GM23248 (cell line): ENCODE data around the gene POU2AF1. TPM values are rescaled to one million over a fixed set of nuclear protein-coding genes. Genes with fewer than 3 reads are reported as not detected.

Experiments used
- DNase-seq: peaks from one replicate; pipeline ENCODE4 v3.0.0-alpha.2; 2015
- H2AFZ ChIP-seq: fragments of 200-600 bp; sonication (generic); 2 replicates; pipeline ENCODE4 v1.6.1; 2016; ENCODE audit warnings: antibody characterized with exemption
- H3F3A ChIP-seq: fragments of 200-600 bp; sonication (generic); 2 replicates; pipeline ENCODE4 v1.6.1; 2016; ENCODE audit warnings: mild to moderate bottlenecking, antibody characterized with exemption, mixed run types; ENCODE audit not compliant: insufficient read depth
- H3K27ac ChIP-seq: fragments of 200-600 bp; sonication (generic); 2 replicates; pipeline ENCODE4 v1.5.1; 2016; ENCODE audit warnings: mild to moderate bottlenecking
- H3K27me3 ChIP-seq: fragments of 200-600 bp; sonication (generic); replicated peaks from 2 replicates; pipeline ENCODE4 v1.6.1; 2016; ENCODE audit warnings: mild to moderate bottlenecking; ENCODE audit not compliant: insufficient read depth
- H3K36me3 ChIP-seq: fragments of 200-600 bp; sonication (generic); 2 replicates; pipeline ENCODE4 v1.6.1; 2016; ENCODE audit warnings: low read depth, mild to moderate bottlenecking
- H3K4me1 ChIP-seq: fragments of 200-600 bp; sonication (generic); 2 replicates; pipeline ENCODE4 v1.6.1; 2016; ENCODE audit warnings: mild to moderate bottlenecking; ENCODE audit not compliant: insufficient read depth
- H3K4me2 ChIP-seq: fragments of 200-600 bp; sonication (generic); one replicate; pipeline ENCODE4 v1.6.1; 2016; ENCODE audit warnings: mild to moderate bottlenecking; ENCODE audit not compliant: unreplicated experiment
- H3K4me3 ChIP-seq: fragments of 200-600 bp; sonication (generic); 2 replicates; pipeline ENCODE4 v1.5.1; 2016; ENCODE audit warnings: mild to moderate bottlenecking
- H3K79me2 ChIP-seq: fragments of 200-600 bp; sonication (generic); 2 replicates; pipeline ENCODE4 v1.6.1; 2016; ENCODE audit warnings: mild to moderate bottlenecking; ENCODE audit not compliant: insufficient read depth
- H3K9ac ChIP-seq: fragments of 200-600 bp; sonication (generic); 2 replicates; pipeline ENCODE4 v1.6.1; 2016; ENCODE audit warnings: mild to moderate bottlenecking
- H3K9me2 ChIP-seq: fragments of 200-600 bp; sonication (generic); 2 replicates; pipeline ENCODE4 v1.6.1; 2016; ENCODE audit warnings: mixed run types, mild to moderate bottlenecking, moderate library complexity; ENCODE audit not compliant: insufficient read depth
- H3K9me3 ChIP-seq: fragments of 200-600 bp; sonication (generic); one replicate; pipeline ENCODE4 v1.6.1; 2017; ENCODE audit warnings: low read depth
- H4K20me1 ChIP-seq: fragments of 200-600 bp; sonication (generic); 2 replicates; pipeline ENCODE4 v1.6.0; 2016; ENCODE audit not compliant: insufficient read depth
- EZH2 ChIP-seq: fragments of 200-600 bp; sonication (generic); IDR thresholded peaks from 2 replicates; pipeline ENCODE4 v1.6.1; 2018; ENCODE audit warnings: antibody characterized with exemption, mild to moderate bottlenecking; ENCODE audit not compliant: insufficient read depth, poor library complexity, severe bottlenecking
- EZH2phosphoT487 ChIP-seq: fragments of 200-600 bp; sonication (generic); IDR thresholded peaks from 2 replicates; pipeline ENCODE4 v1.6.1; 2018; ENCODE audit warnings: antibody characterized with exemption, moderate library complexity, mild to moderate bottlenecking, low read depth; ENCODE audit not compliant: insufficient read depth
- WGBS, 2 experiments: methylation state at CpG; one replicate each; pipeline ENCODE4 v1.1.6; 2015 to 2017; ENCODE audit warnings: low lambda C conversion rate in 2 of 2, low coverage in 1 of 2; ENCODE audit errors: missing lambda C conversion rate in 2 of 2; 5-methylcytosine and 5-hydroxymethylcytosine counted together
- in situ Hi-C: fragments of 300-500 bp; cut with MboI; formaldehyde crosslinking; loops from 2 replicates; pipeline ENCODE4 v1.15.0; 2020
- polyA plus RNA-seq: library from polyadenylated mRNA; unstranded; fragments of >200 nt; fragmentation: Nextera tagmentation; extraction: Ambion mirVana; gene quantifications from 2 replicates; pipeline ENCODE4 v1.2.1, GENCODE V29; 2016
- total RNA-seq: library from RNA; depleted of rRNA; stranded (reverse); fragments of >200 nt; shearing (Covaris generic); gene quantifications from 2 replicates; pipeline ENCODE4 v1.2.3, GENCODE V29; 2014

Gene POU2AF1
- total and polyA plus RNA-seq, 2 experiments from 2014 or later, result 0.11 to 0.16 TPM

- 82 to 87% methylated on average over 5 of the region's 5 CpGs for WGBS, 2 experiments
- Histone ChIP-seq H3K9me3 (no peaks in the 10 kb centered on the region), H3K4me3 (no peak overlapping the region), H2AFZ (no peak overlapping the region), H3K9ac (no peak overlapping the region), H3K36me3 (no peaks in the 10 kb centered on the region), H4K20me1 (no peaks in the 10 kb centered on the region), H3K27me3 (no peaks in the 10 kb centered on the region), H3K9me2 (no peaks in the 10 kb centered on the region), H3K4me2 (no peak overlapping the region), H3K79me2 (no peaks in the 10 kb centered on the region), H3F3A (no peaks in the 10 kb centered on the region), H3K27ac (no peak overlapping the region), H3K4me1 (no peaks in the 10 kb centered on the region)
- no peak for TF ChIP-seq EZH2
- TF ChIP-seq EZH2phosphoT487, result no peak
- in situ Hi-C loops, result no loop called here
- DNase-seq, result no peak
These were observed 24.0 kb downstream of the POU2AF1 start for GRCh38 chr11:111355101-111355500.

GRCh38 chr11:111354601-111354891, 24.5 kb downstream of the POU2AF1 start:
- WGBS, 2 experiments, result 97 to 100% methylated on average over 2 of the region's 2 CpGs
- H3K4me2 ChIP-seq, result no peak overlapping the region

GRCh38 chr11:111353776-111354600, 25.1 kb downstream of the POU2AF1 start:
- no peak for DNase-seq
- TF ChIP-seq EZH2phosphoT487, result no peak
- no peak for TF ChIP-seq EZH2
- Histone ChIP-seq H3K36me3 (no peaks in the 10 kb centered on the region), H3K4me3 (no peak overlapping the region), H3K79me2 (no peaks in the 10 kb centered on the region), H2AFZ (no peak overlapping the region), H3F3A (no peaks in the 10 kb centered on the region), H4K20me1 (no peaks in the 10 kb centered on the region), H3K4me1 (no peaks in the 10 kb centered on the region), H3K9ac (no peak overlapping the region), H3K27me3 (no peaks in the 10 kb centered on the region), H3K4me2 (no peak overlapping the region), H3K27ac (no peak overlapping the region), H3K9me2 (no peaks in the 10 kb centered on the region), H3K9me3 (no peaks in the 10 kb centered on the region)
- WGBS, 2 experiments, result 92 to 93% methylated on average over 13 to 16 of the region's 16 CpGs
- in situ Hi-C loops, result no loop called here

More at GRCh38 chr11:111354601-111354891, 24.5 kb downstream of the POU2AF1 start:
- Histone ChIP-seq H3K27ac (no peak overlapping the region), H3K9me3 (no peaks in the 10 kb centered on the region), H3K4me3 (no peak overlapping the region), H3K79me2 (no peaks in the 10 kb centered on the region), H3K4me1 (no peaks in the 10 kb centered on the region), H3K27me3 (no peaks in the 10 kb centered on the region), H2AFZ (no peak overlapping the region), H3K9ac (no peak overlapping the region), H3K36me3 (no peaks in the 10 kb centered on the region), H4K20me1 (no peaks in the 10 kb centered on the region), H3F3A (no peaks in the 10 kb centered on the region), H3K9me2 (no peaks in the 10 kb centered on the region)
- no peak for DNase-seq
- in situ Hi-C loops, result no loop called here
- no peak for TF ChIP-seq EZH2
- TF ChIP-seq EZH2phosphoT487, result no peak

- in situ Hi-C loops, result no loop called here
- no peak overlapping the region for H2AFZ ChIP-seq
- WGBS, 2 experiments, result 26 to 34% methylated on average over 7 to 8 of the region's 8 CpGs
These were observed 26.0 kb downstream of the POU2AF1 start for GRCh38 chr11:111352935-111353710.

More at GRCh38 chr11:111352935-111353710, 26.0 kb downstream of the POU2AF1 start:
- no peak for DNase-seq
- H3K9me3 ChIP-seq, result no peaks in the 10 kb centered on the region
- no peaks in the 10 kb centered on the region for H3K4me1 ChIP-seq
- H3K9me2 ChIP-seq, result no peaks in the 10 kb centered on the region
- no peak overlapping the region for H3K9ac ChIP-seq
- H3K27ac ChIP-seq, result no peak overlapping the region
- no peaks in the 10 kb centered on the region for H4K20me1 ChIP-seq
- H3K4me2 ChIP-seq, result no peak overlapping the region
- no peak for TF ChIP-seq EZH2
- no peak for TF ChIP-seq EZH2phosphoT487
- no peak overlapping the region for H3K4me3 ChIP-seq
- H3K36me3 ChIP-seq, result no peaks in the 10 kb centered on the region
- no peaks in the 10 kb centered on the region for H3F3A ChIP-seq
- no peaks in the 10 kb centered on the region for H3K79me2 ChIP-seq
- no peaks in the 10 kb centered on the region for H3K27me3 ChIP-seq
